Fibroblast of upper back skin (primary cell): ENCODE data around the gene STAT2.
"Not testable (repeated sequence)": the region's sequence is repeated elsewhere in the genome, so short reads cannot be mapped to it uniquely, and the experiment has no call there.

Experiments
- DNase-seq: peaks from one replicate; pipeline ENCODE4 v3.0.0-alpha.2; 2013

STAT2 gene

DNA sequence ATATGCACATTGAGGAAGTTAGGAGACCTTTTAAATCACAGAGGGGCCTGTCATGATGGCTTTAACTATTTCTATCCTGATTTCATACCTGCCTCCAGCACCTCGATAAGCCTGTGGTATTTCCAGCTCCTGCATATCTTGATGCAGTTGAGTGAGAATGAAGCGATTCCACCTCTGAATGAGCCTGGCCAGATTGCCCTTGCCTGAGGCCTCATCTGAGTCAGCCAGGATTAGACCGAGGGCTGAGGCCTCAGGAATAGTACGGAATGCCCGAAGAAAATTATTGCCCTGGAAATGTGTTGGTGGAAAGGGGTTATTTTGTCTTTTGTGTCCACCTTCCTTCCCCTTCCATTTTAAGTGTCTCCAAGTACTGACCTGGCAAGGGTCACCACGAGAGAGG is 35.7 kb downstream of the STAT2 start:
- DNase-seq: no peak

- not testable (repeated sequence) for DNase-seq
Observed at GRCh38 chr12:56321610-56322009, 38.3 kb downstream of the STAT2 start.

DNA sequence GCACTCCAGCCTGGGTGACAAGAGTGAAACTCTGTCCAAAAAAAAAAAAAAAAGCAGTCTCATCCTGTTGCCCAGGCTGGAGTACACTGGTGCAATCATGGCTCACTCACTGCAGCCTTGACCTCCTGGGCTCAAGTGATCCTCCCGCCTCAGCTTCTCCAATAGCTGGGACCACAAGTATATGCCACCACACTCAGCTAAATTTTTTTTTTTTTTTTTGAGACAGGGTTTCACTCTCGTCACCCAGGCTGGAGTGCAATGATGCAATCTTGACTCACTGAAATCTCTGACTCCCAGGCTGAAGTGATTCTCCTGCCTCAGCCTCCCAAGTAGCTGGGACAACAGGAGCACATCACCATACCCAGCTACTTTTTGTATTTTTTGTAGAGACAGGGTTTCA is 38.9 kb downstream of the STAT2 start:
- no peak for DNase-seq

DNA sequence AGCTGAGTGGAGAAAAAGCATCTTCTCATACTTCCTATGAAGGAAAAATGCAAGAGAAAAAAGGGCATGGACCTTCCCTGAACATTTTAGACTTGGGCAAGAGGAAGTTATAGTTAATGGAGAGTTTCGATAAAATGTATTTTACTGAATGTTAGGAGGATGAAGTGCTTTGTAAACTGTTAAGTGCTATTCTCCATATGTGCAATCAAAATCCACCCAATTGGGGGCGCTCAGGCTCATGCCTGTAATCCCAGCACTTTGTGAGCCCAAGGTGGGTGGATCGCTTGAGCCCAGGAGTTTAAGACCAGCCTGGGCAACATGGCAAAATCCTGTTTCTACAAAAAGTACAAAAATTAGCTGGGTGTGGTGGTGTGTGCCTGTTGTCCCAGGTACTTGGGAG is 42.2 kb downstream of the STAT2 start:
- no peak for DNase-seq

GRCh38 chr12:56315622-56316473 is 44.1 kb downstream of the STAT2 start, which contains the start of gene CNPY2:
Gene CNPY2 (minus strand): TSS chr12:56315988. CDS start chr12:56315217, 771 bp downstream.
- peak; percentile 97 for DNase-seq

- DNase-seq: no peak
Observed at GRCh38 chr12:56315249-56315621, 44.7 kb downstream of the STAT2 start.

DNA sequence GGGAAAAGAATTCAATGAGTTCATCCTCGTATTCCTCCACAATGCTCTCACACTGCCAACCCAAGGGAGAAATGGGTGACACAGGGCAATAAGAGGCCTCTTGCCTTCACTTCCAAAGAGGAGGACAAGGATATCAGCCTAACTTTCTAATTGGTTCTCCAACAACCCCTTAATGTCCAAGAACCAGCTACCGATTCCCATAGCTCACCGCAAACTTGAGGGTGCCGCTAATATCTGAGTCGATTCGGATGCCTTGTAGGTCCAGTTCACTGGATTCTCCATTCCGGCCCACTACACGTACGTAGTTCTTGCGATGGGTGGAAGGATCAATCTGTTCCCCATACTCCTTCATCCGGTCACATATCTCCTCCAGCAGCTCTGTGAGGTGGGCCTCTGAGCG is 48.9 kb downstream of the STAT2 start:
- DNase-seq: no peak

- DNase-seq: no peak
Observed at GRCh38 chr12:56308714-56309113, 51.2 kb downstream of the STAT2 start.

DNA sequence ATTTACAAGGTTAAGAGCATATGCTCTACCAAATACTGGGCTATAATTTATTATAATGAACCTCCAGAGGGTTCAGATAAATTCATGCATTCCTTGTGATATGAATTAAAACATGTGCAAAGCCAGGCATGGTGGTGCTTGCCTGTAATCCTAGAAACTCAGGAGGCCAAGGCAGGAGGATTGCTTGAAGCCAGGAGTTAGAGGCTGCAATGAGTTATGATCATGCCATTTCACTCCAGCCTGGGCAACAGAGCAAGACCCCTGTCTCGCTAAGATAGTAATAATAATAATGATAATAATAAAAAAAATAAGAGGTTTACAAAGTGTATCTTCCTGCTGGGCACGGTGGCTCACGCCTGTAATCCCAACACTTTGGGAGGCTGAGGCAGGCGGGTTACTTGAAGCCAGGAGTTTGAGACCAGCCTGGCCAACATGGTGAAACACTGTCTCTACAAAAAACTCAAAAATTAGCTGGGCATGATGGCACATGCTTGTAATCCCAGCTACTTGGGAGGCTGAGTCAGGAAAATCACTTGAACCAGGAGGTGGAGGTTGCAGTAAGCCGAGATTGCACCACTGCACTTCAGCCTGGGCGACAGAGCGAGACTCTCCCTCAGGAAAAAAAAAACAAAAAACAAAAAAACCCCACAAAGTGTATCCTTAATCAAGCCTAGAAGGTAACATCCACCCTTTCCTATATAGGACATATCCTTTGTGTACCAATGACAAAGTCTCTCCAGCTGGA is 52.5 kb downstream of the STAT2 start:
- DNase-seq: no peak

DNA sequence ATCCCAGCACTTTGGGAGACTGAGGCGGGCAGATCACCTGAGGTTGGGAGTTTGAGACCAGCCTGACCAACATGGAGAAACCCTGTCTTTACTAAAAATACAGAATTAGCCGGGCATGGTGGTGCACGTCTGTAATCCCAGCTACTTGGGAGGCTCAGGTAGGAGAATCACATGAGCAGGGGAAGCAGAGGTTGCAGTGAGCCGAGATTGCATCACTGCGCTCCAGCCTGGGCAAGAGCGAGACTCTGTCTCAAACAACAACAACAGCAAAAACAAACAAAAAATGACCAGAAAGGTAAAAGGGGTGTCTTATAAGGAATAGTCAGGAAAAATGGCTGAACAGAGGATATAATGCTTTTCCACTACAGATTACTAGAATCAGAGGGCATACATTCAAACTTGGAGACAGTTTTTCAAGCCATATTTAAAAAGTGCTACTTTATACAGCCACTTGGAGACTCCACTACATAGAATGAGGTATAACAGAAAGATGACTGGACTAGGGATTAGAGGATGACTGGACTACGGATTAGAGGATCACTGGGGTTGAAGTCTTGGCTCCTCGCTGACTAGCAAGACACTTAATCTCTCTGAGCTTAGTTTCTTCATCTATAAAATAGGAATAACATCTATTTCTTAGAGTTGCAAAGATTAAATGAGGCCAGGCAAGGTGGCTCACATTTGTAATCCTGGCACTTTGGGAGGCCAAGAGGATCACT is 54.9 kb downstream of the STAT2 start:
- DNase-seq: no peak

DNA sequence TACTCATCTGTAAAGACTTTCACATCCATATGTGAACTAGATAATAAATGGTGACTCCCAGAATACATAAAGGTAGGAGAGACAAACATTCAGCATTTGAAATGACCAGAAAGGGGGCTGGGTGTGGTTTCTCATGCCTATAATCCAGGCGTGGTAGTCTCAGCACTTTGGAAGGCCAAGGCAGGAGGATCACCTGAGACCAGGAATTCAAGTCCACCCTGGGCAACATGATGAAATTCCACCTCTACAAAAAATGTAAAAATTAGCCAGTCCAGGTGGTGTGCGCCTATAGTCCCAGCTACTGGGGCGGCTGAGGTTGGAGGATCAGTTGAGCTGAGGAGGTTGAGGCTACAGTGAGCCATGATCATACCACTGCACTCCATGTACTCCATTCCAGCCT is 55.6 kb downstream of the STAT2 start:
- no peak for DNase-seq

DNA sequence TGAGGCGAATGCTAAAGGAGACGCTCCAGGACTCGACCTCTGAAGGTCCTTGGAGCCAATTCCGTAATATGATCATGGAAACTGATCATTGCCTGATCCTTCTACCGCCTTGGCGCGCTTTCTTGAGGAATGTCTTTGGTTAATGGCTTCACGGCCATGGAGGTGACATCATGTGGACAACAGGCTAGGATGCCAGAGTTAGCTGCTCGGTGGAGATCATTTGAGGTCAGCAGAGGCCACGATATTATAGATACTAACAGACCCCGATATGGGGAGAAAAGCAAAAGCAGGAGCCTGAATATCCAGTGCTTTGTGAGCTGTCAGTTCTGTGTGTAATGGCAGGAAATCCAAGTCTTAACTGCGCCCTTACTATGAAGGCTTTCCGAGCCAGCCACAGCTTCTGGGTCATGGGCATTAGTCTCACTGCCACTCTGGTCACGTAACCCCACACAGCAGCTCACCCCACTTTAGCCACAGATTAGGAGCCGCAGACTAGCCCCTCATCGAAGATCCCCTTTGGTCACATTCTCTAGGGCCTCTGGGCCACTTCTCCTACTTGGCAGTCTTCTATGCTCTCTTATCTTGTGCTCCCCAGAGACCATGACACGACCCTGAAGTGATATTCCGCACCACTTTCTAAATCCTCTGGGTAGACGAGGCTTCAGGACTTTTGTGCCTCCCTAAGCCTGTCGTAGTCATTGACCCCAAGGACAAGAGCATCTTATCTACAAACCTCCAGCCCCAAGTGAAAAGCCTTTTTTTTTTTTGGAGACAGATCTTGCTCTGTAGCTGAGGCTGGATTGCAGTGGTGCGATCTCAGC is 59.1 kb downstream of the STAT2 start:
- DNase-seq: no peak

DNA sequence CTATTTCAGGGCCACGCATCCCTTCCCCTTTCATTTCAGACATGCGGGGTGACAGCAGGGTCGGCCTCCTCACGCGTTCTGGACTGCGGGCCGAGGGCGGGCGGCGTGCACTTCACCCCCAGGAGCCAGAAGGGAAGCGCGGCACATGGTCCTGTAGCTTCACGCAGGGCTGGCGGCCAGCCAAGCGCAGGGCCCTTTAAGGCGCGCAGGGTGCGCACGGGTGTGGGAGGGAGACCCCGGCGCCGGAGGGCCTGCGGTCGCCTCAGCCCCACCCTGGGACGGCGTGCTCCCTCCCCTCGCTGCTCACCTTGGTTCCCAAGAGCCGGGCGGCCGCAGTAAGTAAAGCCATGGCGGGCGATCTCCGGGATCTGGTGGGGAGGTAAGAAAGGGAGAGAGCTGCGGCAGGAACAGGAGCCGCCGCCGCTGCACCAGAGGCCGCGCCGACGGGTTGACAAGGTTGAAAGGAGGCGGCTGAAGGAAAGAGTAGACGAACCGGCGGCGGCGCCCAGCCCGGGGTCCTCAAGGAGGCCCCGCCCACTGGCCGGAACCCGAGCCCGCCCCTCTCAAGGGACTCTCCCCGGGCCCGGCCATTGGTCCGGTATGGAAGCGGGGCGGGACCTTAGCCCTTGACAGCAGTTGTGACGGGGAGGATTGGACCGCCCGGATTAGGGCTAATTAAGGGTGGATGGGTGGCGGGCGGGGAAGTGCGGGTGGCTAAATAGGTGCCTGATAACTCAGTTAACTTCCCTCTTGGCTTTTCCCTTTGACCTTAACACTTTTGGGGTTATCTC is 59.9 kb downstream of the STAT2 start, which contains the start of gene CS:
Gene CS, minus strand, starts transcription at position 478 of the 791 bp plus-strand sequence. Its CDS starts 129 bp downstream, at position 349.
- peak; percentile 98 for DNase-seq

DNA sequence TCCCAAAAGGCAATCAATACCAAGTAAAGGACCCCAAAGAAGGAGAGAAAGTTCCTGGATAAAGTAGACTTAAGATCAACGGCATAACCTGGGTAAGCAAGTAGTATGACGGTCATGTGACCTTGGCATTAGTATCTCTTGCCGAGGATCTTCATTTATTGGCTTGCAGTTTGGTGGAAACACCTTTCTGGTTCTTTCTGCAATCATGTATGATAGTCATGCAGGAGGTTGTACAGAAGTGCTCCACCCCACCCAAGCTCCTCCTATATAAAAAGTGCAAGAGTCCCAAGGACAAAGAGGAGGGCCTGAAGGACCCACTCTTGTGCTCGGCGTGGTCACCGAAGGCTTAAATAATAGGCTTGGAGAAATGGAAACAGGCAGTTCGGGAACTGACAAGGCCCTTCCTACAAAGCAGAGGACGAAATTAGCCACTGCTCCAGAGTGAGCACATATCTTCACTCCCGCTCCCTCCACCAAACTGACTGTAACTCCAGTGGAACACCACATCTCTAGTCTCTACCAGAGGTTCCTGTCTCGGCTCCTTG is 60.5 kb downstream of the STAT2 start:
- peak; percentile 10 for DNase-seq

DNA sequence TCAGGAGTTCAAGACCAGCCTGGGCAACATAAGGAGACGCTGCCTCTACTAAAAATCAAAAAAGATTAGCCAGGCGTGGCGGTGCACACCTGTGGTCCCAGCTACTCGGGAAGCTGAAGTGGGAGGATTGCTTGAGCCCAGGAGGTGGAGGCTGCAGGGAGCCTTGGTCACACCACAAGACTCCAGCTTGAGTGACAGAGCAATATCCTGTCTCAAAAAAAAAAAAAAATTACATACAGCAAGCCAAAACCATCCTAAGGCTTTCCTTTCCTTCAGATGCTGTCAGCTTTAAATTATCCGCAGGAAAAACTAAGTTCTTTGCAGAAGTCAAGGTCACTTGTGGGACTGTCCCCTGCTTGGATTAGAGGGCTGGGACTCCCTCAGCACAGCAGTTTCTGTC is 61.1 kb downstream of the STAT2 start:
- no peak for DNase-seq

GRCh38 chr12:56297400-56297799 is 62.5 kb downstream of the STAT2 start:
- DNase-seq: no peak

GRCh38 chr12:56296295-56296694 is 63.6 kb downstream of the STAT2 start:
- no peak for DNase-seq

- DNase-seq: no peak
Observed at GRCh38 chr12:56293795-56294194, 66.1 kb downstream of the STAT2 start.
